ENCODE data around the gene ADARB2.
A peak's percentile ranks its signal among the peaks of the same experiment; 100 is the strongest.
"Not testable (repeated sequence)": the region's sequence is repeated elsewhere in the genome, so short reads cannot be mapped to it uniquely, and the experiment has no call there.

Gene ADARB2

DNA sequence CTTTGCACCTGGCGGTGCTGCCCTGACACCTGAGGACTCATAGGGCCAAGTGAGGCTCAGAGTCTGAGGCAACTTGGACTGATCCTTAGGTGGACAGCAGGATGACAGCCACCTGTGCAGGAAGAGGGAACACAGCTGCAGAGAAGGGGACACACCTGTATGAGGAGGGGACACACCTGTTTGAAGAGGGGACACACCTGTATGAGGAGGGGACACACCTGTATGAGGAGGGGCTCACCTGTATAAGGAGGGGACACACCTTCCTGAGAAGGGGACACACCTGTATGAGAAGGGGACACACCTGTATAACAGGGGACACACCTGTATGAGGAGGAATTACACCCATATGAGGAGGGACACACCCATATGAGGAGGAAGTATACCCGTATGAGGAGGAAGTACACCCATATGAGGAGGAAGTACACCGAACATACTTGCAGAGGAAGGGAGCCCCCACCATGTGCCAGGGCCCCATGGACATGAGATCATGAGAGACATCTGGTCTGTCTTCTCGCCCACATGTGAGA lies 285.9 kb downstream of the ADARB2 start:
- DNase-seq: no peak

DNA sequence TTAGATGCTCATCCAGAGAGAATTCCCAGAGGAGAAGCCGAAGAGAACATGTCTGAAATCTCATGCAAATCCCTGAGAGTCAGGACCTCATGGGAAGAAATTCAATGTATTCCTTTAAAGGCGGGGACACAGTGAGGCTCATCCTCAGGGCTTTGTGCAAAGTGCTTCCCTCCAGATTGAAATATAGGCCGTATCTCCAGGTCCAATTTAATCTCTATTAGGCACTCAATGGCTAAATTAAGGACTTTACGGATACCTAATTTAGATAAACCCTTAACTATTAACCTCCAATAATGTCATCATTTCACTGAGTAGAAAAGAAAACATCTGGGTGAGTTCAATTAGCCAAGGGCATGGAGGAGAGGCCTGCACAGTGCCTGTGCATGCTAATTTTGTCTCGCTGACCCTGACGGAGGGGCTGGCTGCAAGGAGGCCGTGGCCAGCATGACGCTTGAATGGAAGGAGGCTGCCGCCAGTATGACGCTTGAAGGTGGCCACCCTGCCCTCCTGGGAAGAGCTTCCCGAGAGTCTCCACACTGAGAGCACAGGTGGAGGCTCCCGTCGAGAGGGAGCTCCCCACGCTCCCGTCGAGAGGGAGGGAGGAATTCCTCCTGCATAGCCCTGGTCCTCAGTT lies 287.6 kb downstream of the ADARB2 start:
- DNase-seq: no peak

DNA sequence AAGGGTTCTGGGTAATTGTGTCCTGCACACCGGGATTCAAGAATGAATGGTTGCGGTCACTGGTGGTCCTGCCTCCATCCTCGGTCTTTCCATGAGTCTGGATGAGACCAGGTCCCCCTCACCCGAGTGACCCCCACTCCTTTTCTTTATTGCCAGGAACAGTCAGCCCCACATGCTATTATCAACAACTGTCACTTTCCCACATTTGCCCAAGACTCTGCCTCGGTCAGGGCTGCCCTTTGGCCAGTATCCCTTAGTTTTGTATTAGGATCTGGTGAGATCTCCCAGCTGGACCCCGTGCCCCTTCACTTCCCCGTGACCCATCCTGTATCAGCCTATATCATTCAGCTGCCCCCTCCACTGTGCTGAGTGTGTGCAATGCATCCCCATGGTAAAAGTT lies 288.3 kb downstream of the ADARB2 start:
- no peak for DNase-seq

DNA sequence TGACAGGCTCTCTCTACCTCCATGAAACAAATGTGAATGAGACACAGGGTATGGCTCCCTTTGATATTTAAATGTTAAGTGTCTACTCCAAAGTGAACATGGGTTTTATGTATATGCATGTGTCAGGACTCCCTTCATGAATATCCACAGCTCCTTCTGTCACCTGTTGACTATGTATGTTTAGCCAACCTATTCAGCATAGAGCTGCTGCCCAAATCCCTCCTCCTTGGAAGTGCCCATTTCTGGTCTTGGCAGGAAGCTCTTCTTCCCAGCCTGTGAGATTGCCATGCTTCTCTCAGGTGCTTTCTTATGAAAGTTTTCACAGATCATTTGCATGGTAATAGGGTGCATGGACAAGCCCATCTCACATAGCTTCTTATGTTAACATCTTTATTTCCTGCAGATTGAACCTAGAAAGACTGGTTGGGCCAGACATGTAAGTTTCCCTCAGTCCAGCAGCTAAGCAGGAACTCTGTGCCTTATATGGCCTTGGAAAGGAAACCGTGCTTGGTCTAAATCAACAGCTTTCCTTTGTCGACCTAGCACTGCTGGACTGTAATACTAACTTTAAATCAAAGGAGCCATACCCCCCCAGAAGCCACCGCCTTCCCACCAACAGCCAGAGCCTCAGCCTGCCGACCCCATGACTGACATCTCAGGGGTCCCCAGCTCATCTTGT lies 288.9 kb downstream of the ADARB2 start:
- DNase-seq: no peak

DNA sequence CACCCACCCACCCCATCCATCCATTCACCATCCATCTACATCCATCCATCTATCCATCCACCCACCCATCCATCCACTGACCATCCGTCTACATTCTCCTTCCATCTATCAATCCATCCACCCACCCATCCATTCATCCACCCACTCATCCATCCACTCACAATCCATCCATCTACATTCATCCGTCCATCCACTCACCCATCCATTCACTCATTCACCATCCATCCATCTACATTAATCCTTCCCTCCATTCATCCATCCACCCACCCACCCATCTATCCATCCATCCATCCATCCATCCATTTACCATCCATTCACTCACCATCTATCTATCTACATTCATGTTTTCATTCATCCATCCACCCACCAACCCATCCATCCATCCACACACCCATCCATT lies 292.5 kb downstream of the ADARB2 start:
- no peak for DNase-seq

DNA sequence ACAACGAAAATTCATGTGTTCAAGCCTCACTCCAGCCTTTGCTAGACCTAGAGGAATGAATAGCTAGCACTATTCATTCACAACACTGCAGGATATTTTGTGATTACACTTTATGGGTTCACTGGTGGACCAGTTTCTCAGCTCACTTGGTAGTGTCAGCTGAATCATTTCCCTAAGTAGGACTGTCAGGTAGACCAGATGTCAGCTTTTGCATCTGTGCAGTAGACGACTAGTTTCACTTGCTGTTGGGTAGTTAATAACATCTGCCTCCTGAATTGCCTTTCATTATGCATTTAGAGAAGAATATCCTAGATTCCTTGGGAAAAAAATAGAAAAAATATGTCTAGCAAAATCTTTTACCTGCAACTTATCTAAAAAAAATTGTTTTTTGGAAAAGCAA lies 296.4 kb downstream of the ADARB2 start:
- no peak for DNase-seq

DNA sequence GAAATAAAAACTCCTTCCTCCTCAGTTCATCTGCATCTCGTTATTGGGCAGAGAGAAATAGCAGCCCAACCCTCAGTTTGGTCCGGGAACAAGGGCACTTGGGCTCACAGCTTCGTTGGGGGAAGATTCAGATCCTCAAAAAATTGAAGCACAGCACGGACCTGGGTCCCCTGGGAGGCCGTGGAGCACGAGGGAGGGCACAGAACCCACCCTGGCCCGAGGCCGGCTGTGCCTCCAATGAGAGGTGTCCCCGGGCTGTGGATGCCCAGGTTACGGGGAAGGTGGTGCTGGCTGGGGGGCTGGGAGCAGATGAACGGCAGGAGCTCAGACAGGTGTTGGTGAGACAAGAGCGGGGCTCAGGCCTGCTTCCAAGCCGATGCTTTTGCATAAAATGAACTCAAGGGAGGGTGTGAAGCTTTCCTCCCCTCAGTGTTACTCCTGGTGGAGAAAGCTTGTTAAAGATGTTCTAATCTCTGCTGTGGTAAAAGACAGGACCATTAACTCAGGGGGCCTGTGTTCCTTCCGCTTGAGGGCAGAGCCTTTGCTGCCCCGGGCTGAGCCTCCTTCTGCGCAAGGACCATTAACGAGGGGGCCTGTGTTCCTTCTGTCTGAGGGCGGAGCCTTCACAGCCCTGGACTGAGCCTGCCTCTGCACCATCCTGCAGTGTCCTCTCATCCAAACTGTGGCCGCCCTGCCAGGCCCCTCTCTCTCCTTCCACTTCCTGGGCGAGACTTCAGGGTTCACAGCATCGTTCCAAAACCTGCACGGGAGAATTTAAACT lies 302.2 kb downstream of the ADARB2 start:
- no peak for DNase-seq

DNA sequence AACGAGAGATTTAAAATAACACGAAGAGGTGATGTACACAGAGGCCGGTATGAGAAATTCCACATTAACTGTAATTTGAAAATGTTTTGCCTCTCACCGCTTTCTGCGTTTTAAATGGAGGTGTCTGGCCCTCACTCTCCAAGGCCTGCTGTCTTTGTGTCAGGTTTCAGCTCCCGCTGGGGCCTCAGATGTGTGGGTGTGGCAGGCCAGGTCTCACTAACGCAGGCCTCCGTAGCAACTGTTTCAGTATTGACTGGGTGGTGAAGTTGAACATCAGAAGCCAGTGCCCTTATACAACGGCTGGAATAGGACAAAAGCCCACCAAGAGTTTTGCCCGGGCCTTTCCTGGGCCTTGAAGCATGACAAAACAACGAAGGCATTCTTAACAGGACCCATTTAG lies 303.1 kb downstream of the ADARB2 start:
- no peak for DNase-seq

DNA sequence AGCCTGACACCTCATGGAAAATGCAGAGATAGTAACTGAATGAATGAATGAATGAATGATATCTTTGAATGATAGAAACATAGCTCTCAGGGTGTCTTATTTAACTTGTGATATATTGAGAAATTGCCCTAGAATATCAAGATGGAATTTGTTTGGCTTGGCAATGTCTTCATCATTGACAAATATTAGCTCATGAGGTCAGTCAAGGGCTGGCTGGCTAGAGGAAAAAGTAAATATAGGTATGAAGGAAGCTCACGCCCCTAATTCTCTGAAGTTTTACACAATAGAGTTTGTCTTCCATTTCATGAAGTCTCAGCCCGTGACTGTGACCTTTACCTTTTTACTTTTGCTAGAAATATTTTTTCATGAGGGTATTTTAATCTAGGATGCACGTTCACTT lies 305.2 kb downstream of the ADARB2 start:
- DNase-seq: no peak

DNA sequence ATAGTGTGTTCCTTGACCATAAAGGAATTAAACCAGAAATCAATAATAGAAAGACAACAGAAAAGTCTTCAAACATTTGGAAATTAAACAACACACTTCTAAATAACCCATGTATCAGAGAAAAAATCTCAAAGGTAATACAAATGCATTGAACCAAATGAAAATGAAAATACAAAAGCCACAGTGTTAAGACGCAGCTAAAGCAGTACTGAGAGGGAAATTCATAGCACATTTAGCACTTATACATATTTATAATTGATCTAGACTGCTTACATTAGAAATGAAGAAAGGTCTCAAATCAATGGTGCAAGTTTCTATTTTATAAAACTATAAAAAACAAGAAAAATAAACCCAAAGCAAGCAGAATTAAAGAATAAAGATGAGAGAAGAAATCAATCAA lies 306.1 kb downstream of the ADARB2 start:
- DNase-seq: no peak

DNA sequence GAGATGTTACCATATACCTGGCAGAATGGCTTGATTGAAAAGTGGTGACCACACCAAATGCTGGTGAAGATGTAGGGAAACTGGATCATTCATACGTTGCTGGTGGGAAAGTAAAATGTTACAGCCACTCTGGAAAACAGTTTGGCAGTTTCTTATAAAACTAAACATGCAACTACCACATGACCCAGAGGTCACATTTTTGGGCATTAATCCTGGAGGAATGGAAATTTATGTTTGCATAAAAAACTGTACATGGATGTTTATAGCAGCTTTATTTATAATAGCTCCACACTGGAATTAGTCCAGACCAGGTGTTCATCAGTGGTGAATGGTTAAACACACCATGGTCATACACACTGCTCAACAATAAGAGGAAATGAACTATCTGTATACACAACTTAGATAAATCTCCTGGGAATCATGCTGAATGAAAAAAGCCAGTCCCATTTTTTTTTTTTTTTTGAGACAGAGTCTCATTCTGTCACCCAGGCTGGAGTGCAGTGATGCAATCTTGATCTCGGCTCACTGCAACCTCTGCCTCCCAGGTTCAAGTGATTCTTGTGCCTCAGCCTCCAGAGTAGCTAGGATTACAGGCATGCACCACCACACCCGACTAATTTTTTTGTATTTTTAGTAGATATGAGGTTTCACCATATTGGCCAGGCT lies 309.7 kb downstream of the ADARB2 start:
- not testable (repeated sequence) for DNase-seq

DNA sequence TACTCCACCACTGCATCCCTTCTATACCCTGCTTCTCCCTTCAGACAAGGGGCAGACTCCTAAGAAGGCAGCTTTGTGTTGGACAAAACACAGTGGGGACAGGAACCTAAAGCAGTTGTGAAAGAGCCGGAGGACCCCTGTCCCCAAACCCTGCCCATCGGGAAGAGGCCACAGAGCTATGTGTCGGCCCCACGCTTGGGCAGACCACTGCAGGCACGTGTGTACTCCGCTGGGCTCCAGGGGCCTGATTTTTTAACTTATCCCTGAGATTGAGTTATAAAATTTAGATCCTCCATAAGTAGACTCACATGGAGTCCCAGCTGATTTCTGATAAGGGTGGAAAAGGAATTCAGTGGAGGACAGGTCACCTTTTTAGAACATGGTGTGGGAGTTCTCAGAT lies 310.5 kb downstream of the ADARB2 start:
- no peak for DNase-seq

DNA sequence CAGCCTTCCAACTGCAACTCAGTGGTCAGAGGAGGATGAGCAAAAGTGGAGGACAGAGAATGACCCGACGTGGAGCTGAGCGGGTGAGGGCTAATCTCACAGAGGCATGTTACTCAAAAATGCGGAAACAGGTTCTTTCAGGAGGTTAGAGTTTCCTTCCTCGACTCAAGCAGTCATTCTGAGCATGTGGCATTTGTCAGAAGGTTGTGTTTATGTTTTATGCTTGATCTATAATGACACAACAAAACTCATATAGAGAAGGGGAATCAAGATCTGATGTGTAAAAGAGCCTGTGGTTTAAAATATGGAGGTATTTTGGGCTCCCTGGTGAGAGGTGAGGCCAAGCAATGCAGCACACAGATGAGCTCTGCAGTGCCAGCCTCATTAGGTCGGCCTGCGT lies 311.4 kb downstream of the ADARB2 start:
- DNase-seq: no peak

DNA sequence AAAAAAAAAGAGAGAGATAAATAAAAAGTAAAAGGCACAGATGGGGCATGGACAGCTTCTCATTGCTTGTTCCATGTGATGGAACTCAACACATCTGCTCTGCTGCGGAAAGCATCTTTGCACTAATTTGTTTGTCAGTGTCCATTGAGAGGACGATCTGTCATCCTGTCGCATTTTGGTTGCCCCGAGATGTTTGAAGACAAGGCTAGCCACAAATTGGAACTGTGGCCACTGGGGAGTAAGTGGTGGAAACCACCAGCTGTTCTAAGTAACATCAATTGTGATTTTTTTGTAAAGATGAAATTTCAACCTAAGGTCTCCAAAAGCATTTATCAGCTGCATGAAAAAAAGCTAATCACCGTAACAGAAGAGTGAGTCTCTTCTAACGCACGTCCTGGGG lies 312.7 kb downstream of the ADARB2 start:
- no peak for DNase-seq

DNA sequence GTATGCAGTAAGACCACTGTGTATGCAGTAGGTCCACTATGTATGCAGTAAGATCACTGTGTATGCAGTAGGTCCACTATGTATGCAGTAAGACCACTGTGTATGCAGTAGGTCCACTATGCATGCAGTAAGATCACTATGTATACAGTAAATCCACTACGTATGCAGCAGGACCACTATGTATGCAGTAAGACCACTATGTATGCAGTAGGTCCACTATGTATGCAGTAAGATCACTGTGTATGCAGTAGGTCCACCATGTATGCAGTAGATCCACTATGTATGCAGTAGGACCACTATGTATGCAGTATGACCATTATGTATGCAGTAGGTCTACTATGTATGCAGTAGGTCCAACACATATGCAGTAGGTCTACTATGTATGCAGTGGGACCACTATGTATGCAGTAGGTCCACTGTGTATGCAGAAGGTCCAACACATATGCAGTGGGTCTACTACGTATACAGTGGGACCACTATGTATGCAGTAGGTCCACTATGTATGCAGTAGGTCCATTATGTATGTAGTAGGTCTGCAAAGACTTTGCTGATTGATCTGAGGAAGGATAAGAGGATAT lies 313.6 kb downstream of the ADARB2 start:
- no peak for DNase-seq

DNA sequence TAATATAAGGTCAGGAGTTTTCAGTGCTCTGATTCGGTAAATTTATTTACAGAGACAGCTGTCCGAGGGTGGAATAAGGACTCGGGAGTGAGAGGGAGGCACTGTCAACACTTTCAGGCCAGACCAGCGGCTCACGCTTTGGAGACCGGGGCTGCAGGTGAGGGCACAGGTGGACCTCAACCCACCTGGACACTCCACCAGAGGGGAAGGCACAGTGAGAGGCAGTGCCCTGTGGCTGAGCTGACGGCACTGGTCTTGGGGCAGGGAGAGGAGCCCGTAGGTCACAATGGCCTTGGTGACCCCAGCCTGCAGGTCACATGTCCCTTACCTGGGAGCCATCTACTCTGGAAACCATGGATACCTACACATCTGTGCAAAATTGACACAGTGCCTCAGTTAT lies 315.1 kb downstream of the ADARB2 start:
- DNase-seq: no peak

DNA sequence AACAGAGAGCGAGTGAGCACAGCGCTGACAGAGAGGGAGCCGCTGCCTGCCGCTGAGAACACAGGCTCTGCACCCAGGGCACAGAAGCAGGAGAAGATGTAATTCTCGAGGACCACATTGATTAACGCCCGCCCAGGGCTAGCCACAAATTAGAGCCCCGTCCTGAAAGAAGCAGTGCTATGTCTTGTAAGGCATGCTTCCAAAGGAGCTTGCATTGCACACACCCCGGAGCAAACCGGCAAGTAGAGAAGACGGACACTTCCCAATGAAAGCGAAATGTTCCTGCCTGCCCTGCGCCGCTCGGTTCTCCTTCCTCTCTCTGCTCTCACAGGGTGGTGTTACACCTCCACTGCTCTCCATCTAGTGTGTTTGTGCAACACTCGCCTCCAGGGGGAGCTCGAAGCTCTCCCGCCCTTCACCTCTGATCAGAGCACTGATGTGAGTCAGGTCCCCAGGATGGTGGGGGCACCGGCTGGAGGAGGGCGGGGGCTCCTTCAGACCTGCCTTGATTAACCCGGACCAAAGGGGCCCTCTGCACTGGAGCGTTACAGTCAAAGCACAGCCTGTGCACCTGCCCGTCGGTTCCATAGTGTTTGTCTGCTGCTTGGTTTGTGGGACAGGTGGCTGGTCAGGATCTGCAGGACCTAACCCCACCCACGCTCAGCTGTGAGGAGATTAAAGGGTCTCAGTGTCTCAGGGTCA lies 316.5 kb downstream of the ADARB2 start:
- DNase-seq: peak; percentile 13

DNA sequence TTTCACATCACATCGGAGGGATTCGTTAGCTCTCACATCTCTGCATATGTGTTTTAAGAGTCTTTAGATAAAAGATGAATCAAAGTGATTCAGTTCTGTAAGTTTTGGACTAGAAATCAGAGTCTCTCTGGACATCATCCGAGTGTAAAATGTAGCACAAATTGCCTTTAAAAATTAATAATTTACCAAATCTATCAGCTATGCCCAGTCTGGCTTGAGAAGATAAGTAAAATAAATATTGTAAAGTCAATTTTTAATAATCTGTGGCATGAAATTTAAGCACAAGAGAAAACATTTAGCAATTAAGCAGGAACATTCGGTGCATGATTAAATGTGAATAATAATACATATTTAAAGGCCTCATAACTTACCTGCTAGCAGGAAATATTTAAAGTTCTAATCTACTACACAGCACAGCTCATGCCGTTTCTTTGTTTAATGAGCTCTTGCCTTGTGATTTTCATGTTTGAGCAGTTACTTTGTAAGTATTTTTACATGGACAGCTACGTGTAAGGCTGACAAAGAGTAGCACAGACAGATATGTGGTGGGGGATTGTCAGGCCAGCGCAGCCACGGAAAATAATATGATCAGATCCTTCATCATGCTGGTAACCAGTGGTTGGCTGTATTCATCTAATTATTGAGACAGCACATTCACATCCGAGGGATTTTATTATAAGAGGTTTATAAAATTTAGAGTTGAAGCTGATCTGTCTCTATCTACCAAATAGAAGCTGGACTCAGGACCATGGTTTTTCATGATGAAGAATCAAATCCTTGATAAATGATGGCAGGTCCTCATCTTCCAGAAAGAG lies 317.3 kb downstream of the ADARB2 start:
- no peak for DNase-seq

DNA sequence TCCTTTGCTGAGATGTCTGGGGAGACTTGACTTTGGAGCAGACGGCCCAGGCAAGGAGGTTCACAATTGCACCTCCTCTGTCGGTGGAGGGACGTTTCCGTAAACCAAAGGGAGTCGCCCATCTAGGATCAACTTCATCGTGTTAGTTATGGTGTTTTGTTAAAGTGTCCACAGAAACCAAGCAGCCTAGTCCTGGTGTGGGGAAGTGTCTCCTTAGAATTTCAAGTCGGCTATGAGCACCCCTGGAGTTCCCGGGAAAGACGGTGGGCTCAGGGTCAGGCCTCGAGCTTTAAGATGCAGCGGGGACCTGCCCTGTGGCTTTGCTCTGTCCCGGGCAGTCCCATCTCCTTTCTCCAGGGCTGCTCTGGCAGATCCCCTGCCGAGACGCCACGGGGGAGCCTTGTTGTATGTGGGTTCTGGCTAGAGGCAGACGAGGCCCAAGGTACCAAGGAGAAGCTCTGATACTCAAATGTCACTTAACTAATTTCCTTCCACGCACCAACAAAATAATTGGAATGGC lies 319.2 kb downstream of the ADARB2 start:
- no peak for DNase-seq

DNA sequence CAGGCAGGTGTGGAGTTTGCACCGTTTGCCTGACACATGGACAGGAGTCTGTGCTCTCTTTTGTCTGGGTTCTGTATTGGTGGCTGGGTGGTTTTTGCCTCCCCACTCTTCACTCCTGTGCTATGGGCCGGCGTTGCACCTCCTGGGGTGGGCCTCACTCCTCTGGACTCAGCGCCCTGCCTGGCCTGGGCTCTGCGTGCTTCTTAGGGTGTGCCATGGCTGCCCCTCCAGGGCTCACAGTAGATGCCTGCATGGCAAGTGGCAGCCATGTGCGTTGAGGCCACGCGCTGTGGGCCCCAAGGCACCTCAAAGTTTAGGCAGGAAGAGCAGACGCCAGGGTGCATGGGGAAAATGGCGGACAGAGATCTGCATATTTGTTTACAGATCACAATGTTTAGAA lies 319.8 kb downstream of the ADARB2 start:
- DNase-seq: no peak

DNA sequence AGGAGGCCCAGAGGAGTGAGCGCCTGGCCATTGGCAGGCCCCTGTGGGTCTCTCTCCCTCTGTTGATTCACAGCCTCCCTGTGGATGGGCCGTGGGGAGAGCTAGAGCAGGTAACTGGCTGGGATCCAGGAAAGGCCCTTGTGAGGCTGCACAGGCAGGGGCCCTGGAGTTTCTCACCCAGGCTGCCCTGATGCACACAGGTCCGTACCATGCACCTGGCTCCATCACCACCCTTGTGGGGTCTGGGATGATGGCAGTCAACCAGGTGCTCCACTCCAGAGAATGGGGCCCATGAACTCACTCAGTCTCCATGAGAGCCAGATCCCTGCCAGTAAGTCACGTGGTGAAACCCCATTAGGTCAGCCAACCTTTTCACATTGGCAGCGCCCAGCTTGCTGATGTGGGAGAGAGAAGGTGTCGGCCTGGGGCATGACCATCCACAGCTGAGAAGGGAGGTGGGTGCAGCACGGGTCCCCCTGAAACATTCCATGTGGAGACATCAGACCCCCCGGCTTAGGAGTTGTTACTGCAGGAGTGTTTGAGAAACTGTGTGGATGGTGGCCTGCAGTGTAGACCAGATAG lies 320.8 kb downstream of the ADARB2 start:
- DNase-seq: no peak
